Kidney epithelial cell (primary cell): ENCODE results near the gene TMEM176B. TPM values are rescaled to one million over a fixed set of nuclear protein-coding genes. Genes with fewer than 3 reads are reported as not detected.

Source experiments
- DNase-seq: peaks from one replicate; pipeline ENCODE4 v3.0.0-alpha.2; 2010; ENCODE audit warnings: low read depth
- H3K27me3 ChIP-seq: 2 replicates; pipeline ENCODE4 v1.6.0; 2011; ENCODE audit warnings: low read length; ENCODE audit not compliant: control insufficient read depth, insufficient read depth
- H3K36me3 ChIP-seq: 2 replicates; pipeline ENCODE4 v1.5.1; 2011; ENCODE audit warnings: low read length; ENCODE audit not compliant: control insufficient read depth, insufficient read depth
- H3K4me3 ChIP-seq: 2 replicates; pipeline ENCODE4 v1.5.1; 2011; ENCODE audit warnings: low read depth, mild to moderate bottlenecking, control low read depth, low read length
- total RNA-seq: library from RNA; depleted of rRNA; stranded (reverse); fragments of >200 nt; gene quantifications from 2 replicates; pipeline ENCODE4 v1.2.3, GENCODE V29; 2015
- TF ChIP-seq, protein P1 (sequence below): IDR thresholded peaks from 2 replicates; pipeline ENCODE4 v1.5.1; 2011; ENCODE audit warnings: mild to moderate bottlenecking, moderate library complexity, low read length, control low read depth, inconsistent platforms; ENCODE audit not compliant: insufficient read depth, poor library complexity, severe bottlenecking

TMEM176B gene
- total RNA-seq, 1 donor from 2014 or later, result 15.8 TPM

DNA sequence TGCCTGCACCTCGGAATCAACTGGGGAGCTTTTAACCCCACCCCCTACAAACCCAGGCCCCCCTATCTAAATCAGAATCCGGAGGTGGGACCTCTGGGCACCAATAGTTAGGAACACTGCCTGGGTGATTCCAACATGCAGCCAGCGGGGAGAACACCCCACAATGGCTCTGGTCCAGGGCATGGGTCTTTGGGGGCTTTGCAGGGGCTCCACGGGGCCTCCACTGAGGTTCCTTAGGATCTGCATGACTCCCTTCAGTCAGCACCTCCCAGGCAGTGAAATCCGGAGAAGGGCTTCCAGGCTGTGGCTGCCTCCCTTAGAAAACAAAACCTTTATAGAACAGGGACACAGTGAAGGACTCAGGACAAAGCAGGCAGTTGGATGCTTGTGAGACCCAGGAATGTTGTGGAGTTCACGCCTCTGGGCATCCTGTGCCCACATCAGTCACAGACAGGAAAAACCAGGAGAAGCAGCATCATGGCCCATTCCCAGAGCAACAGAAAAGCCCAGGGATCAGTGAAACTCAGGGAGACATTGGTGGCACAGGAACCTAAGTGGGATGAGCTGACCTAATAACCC, 35.6 kb upstream of the TMEM176B start:
- Histone ChIP-seq H3K36me3 (no peaks in the 10 kb centered on the region), H3K27me3 (no peaks in the 10 kb centered on the region), H3K4me3 (no peak overlapping the region)
- TF ChIP-seq, protein P1, sequence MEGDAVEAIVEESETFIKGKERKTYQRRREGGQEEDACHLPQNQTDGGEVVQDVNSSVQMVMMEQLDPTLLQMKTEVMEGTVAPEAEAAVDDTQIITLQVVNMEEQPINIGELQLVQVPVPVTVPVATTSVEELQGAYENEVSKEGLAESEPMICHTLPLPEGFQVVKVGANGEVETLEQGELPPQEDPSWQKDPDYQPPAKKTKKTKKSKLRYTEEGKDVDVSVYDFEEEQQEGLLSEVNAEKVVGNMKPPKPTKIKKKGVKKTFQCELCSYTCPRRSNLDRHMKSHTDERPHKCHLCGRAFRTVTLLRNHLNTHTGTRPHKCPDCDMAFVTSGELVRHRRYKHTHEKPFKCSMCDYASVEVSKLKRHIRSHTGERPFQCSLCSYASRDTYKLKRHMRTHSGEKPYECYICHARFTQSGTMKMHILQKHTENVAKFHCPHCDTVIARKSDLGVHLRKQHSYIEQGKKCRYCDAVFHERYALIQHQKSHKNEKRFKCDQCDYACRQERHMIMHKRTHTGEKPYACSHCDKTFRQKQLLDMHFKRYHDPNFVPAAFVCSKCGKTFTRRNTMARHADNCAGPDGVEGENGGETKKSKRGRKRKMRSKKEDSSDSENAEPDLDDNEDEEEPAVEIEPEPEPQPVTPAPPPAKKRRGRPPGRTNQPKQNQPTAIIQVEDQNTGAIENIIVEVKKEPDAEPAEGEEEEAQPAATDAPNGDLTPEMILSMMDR, result no peak
- DNase-seq, result no peak

DNA sequence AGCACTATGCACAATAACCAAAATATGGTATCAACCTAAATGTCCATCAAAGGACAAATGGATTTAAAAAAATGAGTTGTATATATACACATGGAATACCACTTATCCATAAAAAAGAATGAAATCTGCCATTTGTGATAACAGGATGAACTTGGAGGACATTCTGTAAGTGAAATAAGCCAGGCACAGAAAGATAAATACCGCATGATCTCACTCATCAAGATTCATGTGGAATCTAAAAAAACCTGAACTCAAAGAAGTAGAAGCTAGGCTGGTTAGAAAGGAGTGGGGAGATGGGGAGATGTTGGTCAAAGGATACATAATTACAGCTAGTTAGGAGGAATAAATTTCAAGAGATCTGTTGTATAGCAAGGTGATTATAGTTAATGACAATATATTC, 34.9 kb upstream of the TMEM176B start:
- Histone ChIP-seq H3K36me3 (no peaks in the 10 kb centered on the region), H3K4me3 (no peak overlapping the region), H3K27me3 (no peaks in the 10 kb centered on the region)
- TF ChIP-seq, protein P1, result no peak
- DNase-seq, result no peak

DNA sequence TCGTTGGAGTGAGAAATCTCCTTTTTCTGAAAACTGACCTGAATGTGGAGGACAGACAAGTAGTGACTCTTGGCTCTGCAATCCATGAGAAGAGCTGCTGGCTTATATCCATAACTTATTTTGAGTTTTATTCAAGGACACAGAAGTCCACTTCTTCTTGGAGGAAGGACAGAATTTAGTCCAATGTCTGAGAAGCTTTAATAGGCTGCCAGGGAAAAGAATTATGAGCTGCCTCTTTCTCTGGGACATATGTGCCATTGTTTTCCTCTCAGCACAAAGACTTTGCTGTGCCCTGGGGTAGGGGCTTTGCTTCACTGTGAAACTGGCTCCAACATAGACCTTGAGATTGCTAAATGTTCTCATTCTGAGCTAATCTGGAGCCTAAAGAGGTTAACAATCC, 31.7 kb upstream of the TMEM176B start:
- DNase-seq, result no peak
- TF ChIP-seq, protein P1, result no peak
- no peaks in the 10 kb centered on the region for H3K36me3 ChIP-seq
- no peak overlapping the region for H3K4me3 ChIP-seq
- no peaks in the 10 kb centered on the region for H3K27me3 ChIP-seq

DNA sequence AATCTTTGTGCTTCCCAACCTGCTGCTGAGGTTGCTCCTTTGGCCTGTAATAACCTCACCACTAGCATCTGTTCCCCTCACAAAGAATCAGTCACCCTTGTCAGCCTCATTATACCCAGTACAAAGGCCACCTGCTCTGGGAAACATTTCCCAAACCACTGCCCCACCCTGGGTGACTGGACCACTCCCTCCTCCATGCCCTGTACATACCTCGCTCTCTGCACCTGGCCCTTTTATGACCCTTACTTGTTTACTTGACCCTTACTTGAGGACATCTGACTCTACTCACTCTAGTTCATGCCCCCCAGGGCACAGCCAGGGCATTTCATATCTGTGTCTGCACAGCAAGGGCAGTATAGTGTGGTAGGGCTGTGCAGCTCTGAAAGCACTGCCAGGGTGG, 30.8 kb upstream of the TMEM176B start:
- Histone ChIP-seq H3K27me3 (no peaks in the 10 kb centered on the region), H3K36me3 (no peaks in the 10 kb centered on the region), H3K4me3 (no peak overlapping the region)
- DNase-seq, result no peak
- TF ChIP-seq, protein P1, result no peak

DNA sequence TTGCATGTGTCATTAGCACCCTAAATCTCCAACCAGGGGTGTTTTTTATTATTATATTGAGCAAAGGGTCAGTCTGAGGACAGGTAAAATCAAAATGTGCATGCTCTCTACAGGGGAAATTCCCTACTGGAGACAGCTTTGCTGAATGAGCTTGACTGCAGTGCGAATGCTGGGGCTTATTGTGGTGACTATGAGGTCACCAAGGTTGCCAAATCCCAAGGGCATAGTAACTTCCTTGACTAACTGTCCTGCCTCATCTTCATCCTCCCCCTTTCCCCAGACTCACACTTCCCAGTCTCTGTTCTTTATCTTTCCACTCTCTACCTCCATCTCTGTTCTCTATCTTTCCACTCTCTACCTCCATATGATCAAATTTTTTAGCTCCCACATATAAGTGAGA, 29.3 kb upstream of the TMEM176B start:
- Histone ChIP-seq H3K36me3 (no peaks in the 10 kb centered on the region), H3K27me3 (no peaks in the 10 kb centered on the region), H3K4me3 (no peak overlapping the region)
- DNase-seq, result no peak
- TF ChIP-seq, protein P1, result no peak

DNA sequence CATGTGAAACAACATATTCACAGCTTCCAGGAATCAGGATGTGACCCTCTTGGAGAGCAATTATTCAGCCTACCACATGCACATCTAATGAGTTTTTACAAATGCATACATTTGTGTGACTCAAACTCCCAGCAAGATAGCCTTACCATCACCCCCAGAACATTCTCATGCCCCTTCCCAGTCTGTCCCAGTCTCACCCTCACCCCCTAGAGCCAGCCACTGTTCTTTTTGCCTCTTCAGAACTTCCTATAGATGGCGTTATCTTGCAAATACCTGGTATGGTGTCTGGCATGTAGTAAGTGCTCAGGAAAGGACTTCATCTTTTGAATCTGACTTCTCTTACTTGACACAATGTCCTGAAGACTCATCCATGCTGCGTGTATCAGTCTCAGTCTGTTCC, 28.2 kb upstream of the TMEM176B start:
- Histone ChIP-seq H3K27me3 (no peaks in the 10 kb centered on the region), H3K36me3 (no peaks in the 10 kb centered on the region), H3K4me3 (no peak overlapping the region)
- DNase-seq, result no peak
- TF ChIP-seq, protein P1, result no peak
